Liver (tissue), 9 donors: Measurements from ENCODE around the gene ZNF70. TPM values are rescaled to one million over a fixed set of nuclear protein-coding genes. Genes with fewer than 3 reads are reported as not detected.

ENCODE experiments used
- DNase-seq: peaks from one replicate; pipeline ENCODE4 v3.0.0-alpha.2; 2017; ENCODE audit warnings: low spot score
- H3K27ac ChIP-seq, 2 donors: one replicate each; pipeline ENCODE4 v1.7.0; 2013; ENCODE audit warnings: inconsistent platforms in 2 of 2, low read length in 2 of 2, control low read depth in 1 of 2, low read depth in 1 of 2, mild to moderate bottlenecking in 1 of 2
- H3K27me3 ChIP-seq, 4 donors: one replicate each; pipeline versions ENCODE4 v1.6.1 to v1.7.0; 2013; ENCODE audit warnings: low read length in 3 of 4, inconsistent platforms in 1 of 4, mild to moderate bottlenecking in 1 of 4, moderate library complexity in 1 of 4; ENCODE audit not compliant: control insufficient read depth in 4 of 4, insufficient read depth in 4 of 4
- H3K36me3 ChIP-seq, 4 donors: one replicate each; pipeline versions ENCODE4 v1.6.1 to v1.7.0; 2013; ENCODE audit warnings: low read length in 3 of 4, mild to moderate bottlenecking in 3 of 4, low read depth in 1 of 4, moderate library complexity in 1 of 4; ENCODE audit not compliant: control insufficient read depth in 4 of 4, insufficient read depth in 3 of 4
- H3K4me1 ChIP-seq, 4 donors: one replicate each; pipeline versions ENCODE4 v1.6.1 to v1.7.0; 2013; ENCODE audit warnings: low read length in 3 of 4, mild to moderate bottlenecking in 3 of 4, moderate library complexity in 1 of 4; ENCODE audit not compliant: control insufficient read depth in 4 of 4, insufficient read depth in 4 of 4
- H3K4me3 ChIP-seq, 3 donors: one replicate each; pipeline versions ENCODE4 v1.6.1 to v1.7.0; 2013; ENCODE audit warnings: low read length in 3 of 3, control low read depth in 1 of 3, low read depth in 1 of 3, mild to moderate bottlenecking in 1 of 3
- H3K9ac ChIP-seq, 2 donors: one replicate each; pipeline ENCODE4 v1.7.0; 2013; ENCODE audit warnings: low read length in 2 of 2, mild to moderate bottlenecking in 2 of 2, moderate library complexity in 2 of 2, control low read depth in 1 of 2, low read depth in 1 of 2
- H3K9me3 ChIP-seq, 4 donors: one replicate each; pipeline versions ENCODE4 v1.6.1 to v1.7.0; 2013; ENCODE audit warnings: low read length in 3 of 4; ENCODE audit not compliant: control insufficient read depth in 4 of 4
- ATF3 ChIP-seq: IDR thresholded peaks from 2 replicates; pipeline ENCODE4 v1.6.1; 2016; ENCODE audit warnings: antibody characterized with exemption
- CTCF ChIP-seq: fragments of 150-350 bp; IDR thresholded peaks from 2 replicates; pipeline ENCODE4 v1.5.1; 2017; ENCODE audit warnings: improper control_type of control experiment, low read depth, low read length; ENCODE audit not compliant: missing input control
- FOXA1 ChIP-seq: IDR thresholded peaks from 2 replicates; pipeline ENCODE4 v1.6.1; 2016; ENCODE audit warnings: antibody characterized with exemption
- FOXA2 ChIP-seq: IDR thresholded peaks from 2 replicates; pipeline ENCODE4 v1.6.1; 2016; ENCODE audit warnings: antibody characterized with exemption
- GABPA ChIP-seq, 2 donors: IDR thresholded peaks in 1 of 2; conservative IDR thresholded peaks in 1 of 2; 2 replicates each; pipeline ENCODE4 v1.6.1; 2016; ENCODE audit warnings: antibody characterized with exemption in 2 of 2, mild to moderate bottlenecking in 1 of 2, moderate library complexity in 1 of 2
- HNF4A ChIP-seq, 2 donors: conservative IDR thresholded peaks; 2 replicates each; pipeline ENCODE4 v1.6.1; 2016; ENCODE audit warnings: antibody characterized with exemption in 2 of 2, mild to moderate bottlenecking in 2 of 2
- HNF4G ChIP-seq: IDR thresholded peaks from 2 replicates; pipeline ENCODE4 v1.6.1; 2016; ENCODE audit warnings: antibody characterized with exemption
- JUND ChIP-seq, 2 donors: IDR thresholded peaks; 2 replicates each; pipeline ENCODE4 v1.6.1; 2016; ENCODE audit warnings: antibody characterized with exemption in 2 of 2
- MAX ChIP-seq: IDR thresholded peaks from 2 replicates; pipeline ENCODE4 v1.6.1; 2016; ENCODE audit warnings: antibody characterized with exemption
- NR2F2 ChIP-seq: IDR thresholded peaks from 2 replicates; pipeline ENCODE4 v1.6.1; 2016; ENCODE audit warnings: antibody characterized with exemption
- RAD21 ChIP-seq, 2 donors: IDR thresholded peaks; 2 replicates each; pipeline ENCODE4 v1.6.1; 2016; ENCODE audit warnings: antibody characterized with exemption in 2 of 2, mild to moderate bottlenecking in 2 of 2
- REST ChIP-seq: IDR thresholded peaks from 2 replicates; pipeline ENCODE4 v1.6.1; 2016; ENCODE audit warnings: antibody characterized with exemption, mild to moderate bottlenecking
- RXRA ChIP-seq, 2 donors: IDR thresholded peaks; 2 replicates each; pipeline ENCODE4 v1.6.1; 2017 to 2018; ENCODE audit warnings: antibody characterized with exemption in 2 of 2, mild to moderate bottlenecking in 1 of 2
- SP1 ChIP-seq: IDR thresholded peaks from 2 replicates; pipeline ENCODE4 v1.6.1; 2018; ENCODE audit warnings: antibody characterized with exemption, mild to moderate bottlenecking
- TAF1 ChIP-seq: conservative IDR thresholded peaks from 2 replicates; pipeline ENCODE4 v1.6.1; 2016; ENCODE audit warnings: antibody characterized with exemption, mild to moderate bottlenecking
- YY1 ChIP-seq: IDR thresholded peaks from 2 replicates; pipeline ENCODE4 v1.6.1; 2016; ENCODE audit warnings: antibody characterized with exemption, mild to moderate bottlenecking
- WGBS: extraction: QIAGEN DNeasy Blood & Tissue Kit; methylation state at CpG from one replicate; pipeline ENCODE4 v1.1.7; 2013; 5-methylcytosine and 5-hydroxymethylcytosine counted together
- polyA plus RNA-seq, 2 donors: library from polyadenylated mRNA; stranded (reverse) in 1 of 2; unstranded in 1 of 2; fragments of 200-250 nt in 1 of 2; fragments of >200 nt in 1 of 2; fragmentation: Nextera tagmentation in 1 of 2; extraction: Ambion mirVana in 1 of 2; gene quantifications; one replicate each; pipeline versions ENCODE4 v1.2.1 to v1.2.3, GENCODE V29; 2013 to 2015
- total RNA-seq, 2 donors: library from RNA; depleted of rRNA; stranded (reverse); fragments of >200 nt; gene quantifications; one replicate each; pipeline ENCODE4 v1.2.3, GENCODE V29; 2014
- donor health status: healthy.
- donor health status: healthy.
- donor health status: healthy.
- donor health status: healthy.
- donor health status: healthy.

The ZNF70 gene
- total and polyA plus RNA-seq, 4 donors, result 0.14 to 1.9 (median 0.68) TPM

- H3K4me3 ChIP-seq, result no peak overlapping the region
- H3K4me1 ChIP-seq, result no peaks in the 10 kb centered on the region
- no peak overlapping the region for H3K27ac ChIP-seq
- DNase-seq, result no peak
- no peaks in the 10 kb centered on the region for H3K27me3 ChIP-seq
- no peak overlapping the region for H3K9ac ChIP-seq
- H3K9me3 ChIP-seq, result no peaks in the 10 kb centered on the region
- TF ChIP-seq GABPA (IDR thresholded peaks at IDR 0.05 in 1 of 2, conservative IDR thresholded peaks at IDR 0.05 in 1 of 2) (no peak), YY1 (no peak), NR2F2 (no peak), CTCF (no peak), HNF4A (conservative IDR thresholded peaks at IDR 0.05) (no peak)
- 95% methylated on average over 11 of the region's 11 CpGs for WGBS
- peaks cover 6 to 28% (median 10%) of the 10 kb centered on the region in 4 donors for H3K36me3 ChIP-seq
These were observed 56.8 kb downstream of the ZNF70 start for GRCh38 chr22:23693979-23694680.

GRCh38 chr22:23692598-23693291 is 58.2 kb downstream of the ZNF70 start:
- TF ChIP-seq GABPA (IDR thresholded peaks at IDR 0.05 in 1 of 2, conservative IDR thresholded peaks at IDR 0.05 in 1 of 2) (no peak), REST (peak; percentile 20)
- no peak overlapping the region for H3K27ac ChIP-seq
- H3K9me3 ChIP-seq, result no peaks in the 10 kb centered on the region
- no peak overlapping the region for H3K4me3 ChIP-seq
- DNase-seq, result no peak
- no peaks in the 10 kb centered on the region for H3K27me3 ChIP-seq
- H3K4me1 ChIP-seq, result no peaks in the 10 kb centered on the region
- WGBS, result 94% methylated on average over 12 of the region's 12 CpGs
- no peak overlapping the region for H3K9ac ChIP-seq
- peaks cover 5 to 24% (median 7%) of the 10 kb centered on the region in 4 donors for H3K36me3 ChIP-seq

- no peak for DNase-seq
- Histone ChIP-seq H3K9me3 (no peaks in the 10 kb centered on the region), H3K27ac (no peak overlapping the region), H3K9ac (no peak overlapping the region), H3K36me3 (peaks cover 2 to 24% (median 7%) of the 10 kb centered on the region in 4 donors), H3K27me3 (no peaks in the 10 kb centered on the region), H3K4me1 (no peaks in the 10 kb centered on the region), H3K4me3 (no peak overlapping the region)
- WGBS, result 95% methylated on average over 12 of the region's 12 CpGs
- TF ChIP-seq FOXA2 (no peak), TAF1 (no peak), HNF4G (no peak), SP1 (no peak), REST (no peak), JUND (IDR thresholded peaks at IDR 0.05) (no peak), RXRA (IDR thresholded peaks at IDR 0.05) (no peak), MAX (no peak), FOXA1 (no peak), GABPA (IDR thresholded peaks at IDR 0.05 in 1 of 2, conservative IDR thresholded peaks at IDR 0.05 in 1 of 2) (no peak), RAD21 (IDR thresholded peaks at IDR 0.05) (no peak), HNF4A (conservative IDR thresholded peaks at IDR 0.05) (no peak), YY1 (no peak), ATF3 (no peak)
These were observed 59.0 kb downstream of the ZNF70 start for GRCh38 chr22:23691748-23692423.
